22Rv1 (cell line): ENCODE results near the gene MAP2K2.
A peak's percentile ranks its signal among the peaks of the same experiment; 100 is the strongest.

Source experiments
- H3K27ac ChIP-seq: fragments of 450-650 bp; 2 replicates; pipeline ENCODE4 v1.5.1; 2017
- CTCF ChIP-seq: fragments of 450-650 bp; IDR thresholded peaks from 2 replicates; pipeline ENCODE4 v1.5.1; 2017; ENCODE audit warnings: mild to moderate bottlenecking
- ZFX ChIP-seq: fragments of 450-650 bp; IDR thresholded peaks from 2 replicates; pipeline ENCODE4 v1.6.1; 2017; ENCODE audit warnings: antibody characterized with exemption, borderline replicate concordance

Gene MAP2K2

GRCh38 chr19:4061683-4062418, 62.1 kb downstream of the MAP2K2 start:
- TF ChIP-seq CTCF = no peak
- TF ChIP-seq ZFX = no peak
- peak overlapping the region; percentile 97 for H3K27ac ChIP-seq

GRCh38 chr19:4061178-4061682, 62.7 kb downstream of the MAP2K2 start:
- TF ChIP-seq ZFX (no peak), CTCF (no peak)
- peak overlapping the region; percentile 97 for H3K27ac ChIP-seq

- TF ChIP-seq CTCF (no peak), ZFX (no peak)
Measured at GRCh38 chr19:4060621-4061177, 63.2 kb downstream of the MAP2K2 start.

GRCh38 chr19:4059891-4060620, 63.9 kb downstream of the MAP2K2 start:
- peak overlapping the region; percentile 97; the same call in 1 of the 2 replicates for H3K27ac ChIP-seq
- TF ChIP-seq ZFX (no peak), CTCF (no peak)

More at GRCh38 chr19:4060621-4061177, 63.2 kb downstream of the MAP2K2 start:
- peak overlapping the region; percentile 97 for H3K27ac ChIP-seq

GRCh38 chr19:4059453-4059871, 64.5 kb downstream of the MAP2K2 start:
- TF ChIP-seq CTCF = no peak
- no peak for TF ChIP-seq ZFX
- peak overlapping the region; percentile 20 for H3K27ac ChIP-seq

- H3K27ac ChIP-seq = peak overlapping the region; percentile 20; the same call in 1 of the 2 replicates
- TF ChIP-seq CTCF = no peak
Measured at GRCh38 chr19:4058693-4059452, 65.0 kb downstream of the MAP2K2 start.
